ENCODE measurements around the gene SLC39A8.

Gene SLC39A8

DNA sequence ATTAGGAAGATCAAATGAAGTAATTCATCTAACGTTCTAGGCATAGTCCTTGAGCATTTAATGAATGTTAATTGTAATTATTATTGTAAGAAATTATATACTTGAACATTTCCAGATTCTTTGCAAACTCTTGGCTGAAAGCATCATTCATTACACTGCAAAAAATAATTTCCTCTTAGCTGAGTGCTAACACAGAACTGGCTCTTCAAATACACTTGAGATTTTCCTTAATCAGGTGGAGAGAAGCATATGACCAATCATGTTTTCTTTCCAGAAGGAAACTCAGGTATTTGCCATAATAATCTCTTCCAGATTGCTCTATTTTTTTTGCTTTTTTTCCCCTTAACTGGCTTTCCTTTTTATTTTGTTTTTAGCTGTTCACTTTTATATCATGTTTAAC lies 42.5 kb downstream of the SLC39A8 start:
- TF ChIP-seq, protein P1, sequence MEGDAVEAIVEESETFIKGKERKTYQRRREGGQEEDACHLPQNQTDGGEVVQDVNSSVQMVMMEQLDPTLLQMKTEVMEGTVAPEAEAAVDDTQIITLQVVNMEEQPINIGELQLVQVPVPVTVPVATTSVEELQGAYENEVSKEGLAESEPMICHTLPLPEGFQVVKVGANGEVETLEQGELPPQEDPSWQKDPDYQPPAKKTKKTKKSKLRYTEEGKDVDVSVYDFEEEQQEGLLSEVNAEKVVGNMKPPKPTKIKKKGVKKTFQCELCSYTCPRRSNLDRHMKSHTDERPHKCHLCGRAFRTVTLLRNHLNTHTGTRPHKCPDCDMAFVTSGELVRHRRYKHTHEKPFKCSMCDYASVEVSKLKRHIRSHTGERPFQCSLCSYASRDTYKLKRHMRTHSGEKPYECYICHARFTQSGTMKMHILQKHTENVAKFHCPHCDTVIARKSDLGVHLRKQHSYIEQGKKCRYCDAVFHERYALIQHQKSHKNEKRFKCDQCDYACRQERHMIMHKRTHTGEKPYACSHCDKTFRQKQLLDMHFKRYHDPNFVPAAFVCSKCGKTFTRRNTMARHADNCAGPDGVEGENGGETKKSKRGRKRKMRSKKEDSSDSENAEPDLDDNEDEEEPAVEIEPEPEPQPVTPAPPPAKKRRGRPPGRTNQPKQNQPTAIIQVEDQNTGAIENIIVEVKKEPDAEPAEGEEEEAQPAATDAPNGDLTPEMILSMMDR (conservative IDR thresholded peaks at IDR 0.05; ENCODE audit: low read depth, low read length): no peak
- no peak for DNase-seq (ENCODE audit: low read depth)
- no peak overlapping the region for H3K4me3 ChIP-seq (ENCODE audit: low read depth, low read length)

DNA sequence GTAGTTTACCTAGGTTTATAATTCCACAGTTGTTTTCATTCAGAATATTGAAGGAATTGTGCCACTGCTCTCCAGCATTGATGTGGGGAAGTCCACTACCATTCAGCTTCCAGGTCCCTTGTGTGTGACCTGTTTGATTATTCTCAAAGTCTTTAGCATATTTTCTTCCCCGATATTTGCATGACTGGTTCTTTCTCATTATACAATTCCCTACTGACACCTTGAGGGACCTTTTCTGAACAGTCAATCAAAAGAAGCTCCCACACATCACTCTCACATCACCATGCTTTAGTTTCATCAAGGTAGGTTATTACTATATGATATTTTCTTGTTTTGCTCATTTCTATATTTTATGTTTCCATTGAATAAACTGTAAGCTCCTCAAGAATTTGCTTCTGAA lies 44.1 kb downstream of the SLC39A8 start:
- no peak for DNase-seq (ENCODE audit: low read depth)
- no peak overlapping the region for H3K4me3 ChIP-seq (ENCODE audit: low read depth, low read length)
- TF ChIP-seq, protein P1 (conservative IDR thresholded peaks at IDR 0.05; ENCODE audit: low read depth, low read length): no peak

DNA sequence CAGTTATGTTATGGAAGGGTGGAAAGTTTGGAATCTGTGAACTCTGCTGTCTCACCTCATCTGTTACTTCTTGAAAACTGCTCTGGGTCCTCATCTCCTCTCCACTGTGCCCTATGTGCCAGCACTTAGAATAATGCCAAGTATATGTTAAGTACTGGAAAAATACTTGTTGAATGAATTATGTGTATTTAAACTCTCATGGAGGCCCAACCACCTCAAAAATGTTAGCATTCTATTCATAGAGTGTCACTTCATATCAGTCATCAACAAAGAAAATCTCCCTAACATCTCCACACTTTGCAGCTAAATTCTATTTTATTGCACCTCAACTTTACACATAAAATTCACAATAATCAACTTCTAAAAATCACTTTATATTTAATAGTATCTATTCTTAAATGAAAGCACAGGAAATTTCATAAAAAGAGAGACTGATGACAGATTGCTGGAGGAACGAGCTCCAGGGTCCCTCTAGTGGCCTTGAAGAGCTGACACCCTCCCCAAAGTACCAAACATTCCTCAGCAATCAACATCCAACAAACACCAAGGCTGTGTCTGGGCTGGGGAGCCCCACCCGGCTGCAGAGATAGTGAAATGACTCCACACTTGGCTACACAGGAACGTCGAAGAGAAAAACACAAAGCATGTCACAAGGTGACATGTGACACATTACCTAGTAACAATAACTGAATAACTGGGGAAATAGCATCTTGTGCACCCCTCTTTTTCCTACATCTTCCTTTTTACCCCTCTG lies 45.8 kb downstream of the SLC39A8 start:
- peak; percentile 78 for DNase-seq (ENCODE audit: low read depth)
- TF ChIP-seq, protein P1 (conservative IDR thresholded peaks at IDR 0.05; ENCODE audit: low read depth, low read length): peak; percentile 87

DNA sequence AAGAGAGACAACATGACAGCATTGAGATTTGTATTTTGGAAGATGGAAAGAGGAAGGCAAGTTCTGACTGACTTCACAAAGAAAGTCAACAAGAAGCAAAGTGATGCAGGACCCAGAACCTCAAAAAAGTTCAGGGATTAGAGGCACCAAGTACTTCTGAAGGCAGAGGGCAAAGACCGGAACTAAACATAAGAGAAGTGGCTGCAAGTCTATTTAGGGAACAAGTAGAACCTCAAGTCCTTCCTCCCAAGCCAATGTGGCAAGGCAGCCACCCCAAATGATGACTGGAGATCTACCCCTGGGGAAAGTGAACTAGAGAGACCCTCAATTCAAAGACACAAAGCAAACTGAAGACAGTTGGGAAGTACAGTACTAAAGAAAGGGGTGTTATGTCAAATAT lies 46.6 kb downstream of the SLC39A8 start:
- TF ChIP-seq, protein P1 (conservative IDR thresholded peaks at IDR 0.05; ENCODE audit: low read depth, low read length): no peak
- no peak for DNase-seq (ENCODE audit: low read depth)
- no peak overlapping the region for H3K4me3 ChIP-seq (ENCODE audit: low read depth, low read length)

More for the DNA sequence above, 45.8 kb downstream of the SLC39A8 start:
- H3K4me3 ChIP-seq (ENCODE audit: low read depth, low read length): no peak overlapping the region

DNA sequence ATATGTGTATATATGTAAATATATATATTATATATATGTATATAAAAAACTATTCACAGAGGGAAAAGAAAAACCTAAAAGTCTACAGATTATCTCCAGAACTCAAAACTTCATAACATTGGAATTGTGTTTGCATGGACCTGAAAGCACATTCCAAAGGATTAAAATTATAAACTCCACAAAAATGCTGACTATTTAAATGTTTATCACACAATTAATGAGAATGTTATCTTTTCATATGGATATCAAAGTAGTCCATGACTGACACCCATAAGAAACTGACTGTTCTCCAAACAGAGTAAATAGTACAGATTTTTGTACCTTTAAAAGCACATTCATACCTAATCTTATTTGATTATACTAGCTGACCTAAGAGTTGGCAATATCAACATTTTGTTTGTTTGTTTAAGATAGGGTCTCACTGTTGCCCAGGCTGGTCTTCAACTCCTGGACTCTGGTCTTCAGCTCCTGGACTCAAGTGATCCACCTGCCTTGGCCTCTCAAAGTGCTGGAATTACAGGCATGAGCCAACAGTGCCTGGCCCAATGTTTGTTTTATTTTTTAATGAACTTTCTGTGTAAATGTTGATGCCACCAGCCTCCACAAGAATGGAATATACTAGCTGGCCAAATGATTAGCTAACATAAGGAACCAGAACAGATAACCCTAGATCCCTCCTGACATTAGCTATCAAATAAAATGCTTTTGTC lies 50.0 kb downstream of the SLC39A8 start:
- TF ChIP-seq, protein P1 (conservative IDR thresholded peaks at IDR 0.05; ENCODE audit: low read depth, low read length): no peak
- no peak overlapping the region for H3K4me3 ChIP-seq (ENCODE audit: low read depth, low read length)
- no peak for DNase-seq (ENCODE audit: low read depth)

DNA sequence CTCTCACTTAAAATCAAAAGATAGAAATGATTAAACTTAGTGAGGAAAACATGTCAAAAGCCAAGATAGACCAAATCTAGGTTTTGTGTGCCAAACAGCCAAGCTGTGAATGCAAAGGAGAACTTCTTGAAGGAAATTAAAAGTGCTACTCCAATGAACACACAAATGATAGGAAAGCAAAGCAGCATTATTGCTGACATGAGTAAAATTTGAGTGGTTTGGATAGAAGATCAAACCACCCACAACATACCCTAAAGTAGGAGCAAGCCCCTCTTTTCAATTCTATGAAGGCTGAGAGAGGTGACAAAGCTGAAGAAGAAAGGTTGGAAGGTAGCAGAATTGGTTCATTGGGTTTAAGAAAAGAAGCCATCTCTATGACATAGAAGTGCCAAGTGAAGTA lies 56.8 kb downstream of the SLC39A8 start:
- H3K4me3 ChIP-seq (ENCODE audit: low read depth, low read length): no peak overlapping the region
- no peak for DNase-seq (ENCODE audit: low read depth)
- TF ChIP-seq, protein P1 (conservative IDR thresholded peaks at IDR 0.05; ENCODE audit: low read depth, low read length): no peak

Data from choroid plexus epithelial cell (primary cell).